Activated naive CD8-positive, alpha-beta T cell treated with anti-CD3 and anti-CD28 coated beads, Interleukin-2, amount 50 U/mL, for 24 hours (primary cell): ENCODE data around the gene ERCC6L.
"Not testable (repeated sequence)": the region's sequence is repeated elsewhere in the genome, so short reads cannot be mapped to it uniquely, and the experiment has no call there.

Experiments used
- ATAC-seq: fragments of 150-1000 bp; cut with Tn5 transposase; one replicate; pipeline ENCODE4 v1.10.0; 2021
- DNase-seq: peaks from one replicate; pipeline ENCODE4 v3.0.0; 2021
- H3K27ac Mint-ChIP-seq: one replicate; pipeline ENCODE4 v1.8.0; 2021; ENCODE audit warnings: mild to moderate bottlenecking, mixed read lengths
- H3K27me3 Mint-ChIP-seq: one replicate; pipeline ENCODE4 v1.8.0; 2021; ENCODE audit warnings: mixed read lengths
- H3K36me3 Mint-ChIP-seq: one replicate; pipeline ENCODE4 v1.8.0; 2021; ENCODE audit warnings: low read depth, mixed read lengths
- H3K4me1 Mint-ChIP-seq: one replicate; pipeline ENCODE4 v1.8.0; 2021; ENCODE audit warnings: mixed read lengths
- H3K4me3 Mint-ChIP-seq: one replicate; pipeline ENCODE4 v1.8.0; 2021; ENCODE audit warnings: mild to moderate bottlenecking, moderate library complexity, mixed read lengths
- H3K9me3 Mint-ChIP-seq: one replicate; pipeline ENCODE4 v1.8.0; 2021; ENCODE audit warnings: mixed read lengths

ERCC6L gene

GRCh38 chrX:72260448-72260847, 21.6 kb upstream of the ERCC6L start:
- H3K27me3 Mint-ChIP-seq: peaks cover 12% of the 10 kb centered on the region
- peaks cover 2% of the 10 kb centered on the region for H3K36me3 Mint-ChIP-seq
- ATAC-seq (no peak), DNase-seq (no peak)
- peaks cover under 1% of the 10 kb centered on the region for H3K4me1 Mint-ChIP-seq
- H3K27ac Mint-ChIP-seq: no peak overlapping the region
- H3K9me3 Mint-ChIP-seq: no peaks in the 10 kb centered on the region
- H3K4me3 Mint-ChIP-seq: no peak overlapping the region

DNA sequence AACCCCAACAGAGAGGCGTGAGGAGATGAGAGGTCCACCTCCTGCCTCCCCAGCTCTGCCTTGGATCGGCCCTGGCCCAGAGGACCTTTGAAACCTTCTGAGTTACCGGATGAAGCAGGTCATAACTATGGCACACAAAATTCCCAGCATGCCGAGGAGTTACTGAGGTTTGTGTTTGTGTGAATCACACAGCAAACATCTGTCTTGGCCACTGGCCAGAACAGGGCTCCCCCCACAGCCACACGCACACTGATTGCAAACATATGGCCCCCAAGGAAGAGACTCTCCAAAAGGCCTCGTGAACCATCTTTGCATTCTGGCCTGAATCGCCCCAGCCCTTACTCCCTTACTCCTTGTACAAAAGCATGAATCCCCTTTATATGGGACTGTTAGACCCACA, 19.3 kb upstream of the ERCC6L start:
- Mint-ChIP-seq H3K9me3 (no peaks in the 10 kb centered on the region), H3K36me3 (no peaks in the 10 kb centered on the region), H3K4me1 (peaks cover 1% of the 10 kb centered on the region), H3K27ac (no peak overlapping the region), H3K4me3 (no peak overlapping the region), H3K27me3 (peaks cover 24% of the 10 kb centered on the region)
- DNase-seq (no peak), ATAC-seq (no peak)

DNA sequence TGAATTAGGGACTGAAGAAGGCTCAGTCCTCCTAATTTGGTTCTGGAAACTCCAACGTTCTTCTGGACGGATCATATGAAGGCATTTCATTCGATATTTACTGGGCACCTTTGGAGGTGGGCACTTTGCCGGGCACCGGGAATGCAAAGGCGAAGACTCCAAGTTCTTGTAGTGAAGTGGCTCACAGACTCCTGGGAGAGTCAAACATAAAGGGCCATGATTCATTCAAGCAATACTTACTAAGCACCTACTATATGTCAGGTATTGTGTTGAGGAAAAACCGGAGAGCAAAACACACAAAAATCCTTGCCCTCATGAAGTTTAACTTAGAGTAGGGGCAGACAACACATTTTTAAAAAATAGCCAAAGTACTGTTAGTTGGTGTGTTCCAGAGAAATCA, 17.0 kb upstream of the ERCC6L start:
- Mint-ChIP-seq H3K27ac (no peak overlapping the region), H3K27me3 (peaks cover 31% of the 10 kb centered on the region), H3K36me3 (no peaks in the 10 kb centered on the region), H3K9me3 (no peaks in the 10 kb centered on the region), H3K4me3 (no peak overlapping the region), H3K4me1 (peaks cover 1% of the 10 kb centered on the region)
- ATAC-seq (no peak), DNase-seq (no peak)

DNA sequence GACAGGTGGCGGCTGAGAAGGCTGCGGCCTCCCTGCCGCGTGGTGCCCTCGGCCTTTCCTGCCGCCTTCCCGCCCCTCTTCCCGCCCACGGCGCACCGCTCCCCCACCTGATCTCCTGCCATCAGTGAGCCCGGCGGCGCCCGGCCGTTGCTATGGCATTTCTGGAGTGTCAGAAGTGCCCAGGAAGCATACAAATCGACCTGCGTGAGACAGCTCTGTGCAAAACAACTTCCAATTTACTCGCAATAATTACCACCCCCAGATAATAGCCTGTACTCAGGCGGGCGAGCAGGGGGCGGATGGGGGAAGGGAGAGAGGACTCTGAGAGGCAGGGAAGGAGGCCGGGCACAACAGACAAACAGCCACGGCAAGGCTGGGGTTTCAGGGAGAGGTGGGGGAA, 16.6 kb upstream of the ERCC6L start:
- peaks cover 31% of the 10 kb centered on the region for H3K27me3 Mint-ChIP-seq
- no peaks in the 10 kb centered on the region for H3K36me3 Mint-ChIP-seq
- DNase-seq (no peak), ATAC-seq (no peak)
- H3K4me3 Mint-ChIP-seq: no peak overlapping the region
- peaks cover 1% of the 10 kb centered on the region for H3K4me1 Mint-ChIP-seq
- no peak overlapping the region for H3K27ac Mint-ChIP-seq
- no peaks in the 10 kb centered on the region for H3K9me3 Mint-ChIP-seq

DNA sequence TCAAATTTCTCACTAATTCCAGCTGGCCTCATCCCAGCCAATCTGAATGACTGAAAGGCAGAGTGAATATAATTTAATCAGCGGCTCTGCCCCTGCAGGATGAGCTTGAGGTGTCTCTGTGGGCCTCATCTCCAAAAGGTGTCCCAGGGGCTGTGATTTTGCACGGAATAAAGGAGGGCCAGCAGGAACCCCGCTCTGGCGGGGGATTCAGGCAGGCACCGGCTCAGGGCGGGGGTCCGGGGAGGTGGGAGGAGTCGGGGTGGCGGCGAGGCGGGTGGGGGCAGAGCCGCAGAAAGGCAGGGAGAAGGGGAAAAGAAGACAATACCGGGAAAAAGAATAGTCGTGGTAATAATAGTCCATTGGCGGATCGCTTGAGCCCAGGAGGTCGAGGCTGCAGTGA, 16.0 kb upstream of the ERCC6L start:
- peaks cover 31% of the 10 kb centered on the region for H3K27me3 Mint-ChIP-seq
- DNase-seq (no peak), ATAC-seq (no peak)
- no peak overlapping the region for H3K4me3 Mint-ChIP-seq
- no peak overlapping the region for H3K27ac Mint-ChIP-seq
- H3K9me3 Mint-ChIP-seq: no peaks in the 10 kb centered on the region
- H3K36me3 Mint-ChIP-seq: no peaks in the 10 kb centered on the region
- peaks cover 1% of the 10 kb centered on the region for H3K4me1 Mint-ChIP-seq

GRCh38 chrX:72253686-72254085, 14.9 kb upstream of the ERCC6L start:
- no peak overlapping the region for H3K27ac Mint-ChIP-seq
- ATAC-seq (no peak), DNase-seq (no peak)
- H3K4me3 Mint-ChIP-seq: no peak overlapping the region
- no peaks in the 10 kb centered on the region for H3K9me3 Mint-ChIP-seq
- peaks cover 1% of the 10 kb centered on the region for H3K4me1 Mint-ChIP-seq
- H3K27me3 Mint-ChIP-seq: peaks cover 31% of the 10 kb centered on the region
- no peaks in the 10 kb centered on the region for H3K36me3 Mint-ChIP-seq

DNA sequence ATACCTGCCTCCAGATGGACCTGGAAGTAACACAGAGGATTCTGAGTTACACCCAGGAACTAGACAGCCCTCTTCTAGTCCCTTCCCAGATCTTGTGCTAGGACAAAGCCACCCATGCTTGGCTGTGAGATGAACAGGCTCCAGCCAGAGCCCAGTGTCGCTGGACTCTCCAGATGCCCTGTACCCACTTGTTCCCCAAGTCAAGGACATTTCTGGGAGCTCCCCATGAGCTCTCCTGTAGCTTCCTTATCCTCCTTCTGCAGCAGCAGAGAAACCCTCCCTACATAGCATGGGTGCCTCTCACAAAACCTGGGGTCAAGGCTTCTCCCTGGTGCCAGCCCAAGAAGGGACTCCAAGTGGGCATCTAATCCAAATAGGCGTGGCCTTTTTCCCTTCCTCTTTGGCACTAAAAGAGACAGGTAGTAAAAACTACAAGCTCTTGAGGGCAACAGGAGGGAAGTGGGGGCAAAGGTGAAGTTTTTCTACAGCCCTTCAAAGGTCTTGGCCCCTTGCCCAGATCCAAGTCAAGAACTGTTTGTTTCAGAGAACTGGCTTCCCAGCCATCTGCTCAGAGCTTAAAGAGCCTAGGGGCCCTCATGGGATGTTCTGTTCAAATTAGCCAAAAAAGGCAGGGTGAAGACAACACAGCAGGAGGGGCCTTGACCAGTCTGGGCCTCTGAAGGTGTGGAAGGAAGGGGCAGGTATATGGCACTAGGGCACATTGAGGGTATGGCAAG, 8.5 kb upstream of the ERCC6L start:
- ATAC-seq (no peak), DNase-seq (no peak)
- peaks cover 5% of the 10 kb centered on the region for H3K4me1 Mint-ChIP-seq
- no peaks in the 10 kb centered on the region for H3K9me3 Mint-ChIP-seq
- no peaks in the 10 kb centered on the region for H3K36me3 Mint-ChIP-seq
- no peak overlapping the region for H3K4me3 Mint-ChIP-seq
- H3K27ac Mint-ChIP-seq: no peak overlapping the region
- peaks cover 3% of the 10 kb centered on the region for H3K27me3 Mint-ChIP-seq

GRCh38 chrX:72245461-72246089, 6.7 kb upstream of the ERCC6L start:
- no peaks in the 10 kb centered on the region for H3K9me3 Mint-ChIP-seq
- peaks cover 5% of the 10 kb centered on the region for H3K4me1 Mint-ChIP-seq
- H3K27ac Mint-ChIP-seq: no peak overlapping the region
- peak; percentile 43 for ATAC-seq
- H3K4me3 Mint-ChIP-seq: no peak overlapping the region
- no peaks in the 10 kb centered on the region for H3K36me3 Mint-ChIP-seq
- no peaks in the 10 kb centered on the region for H3K27me3 Mint-ChIP-seq
- peak; percentile 45 for DNase-seq

DNA sequence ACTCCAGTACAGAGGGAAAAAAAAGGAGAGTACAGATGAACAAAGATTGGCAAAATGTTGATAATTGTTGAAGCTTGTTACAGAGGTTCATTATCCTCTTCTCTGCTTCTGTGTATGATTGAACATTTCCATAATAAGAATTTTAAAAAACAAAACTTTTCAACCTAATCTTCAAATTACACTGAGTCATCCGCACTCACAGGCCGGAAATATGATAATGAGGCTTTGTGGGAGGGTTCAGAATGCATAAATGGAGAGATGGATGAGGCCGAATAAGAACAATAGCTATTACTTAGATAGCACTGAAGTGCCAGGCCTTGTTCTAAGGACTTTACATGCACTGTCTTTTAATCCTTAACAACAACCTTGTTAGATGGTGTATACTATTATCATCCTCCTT, 4.6 kb upstream of the ERCC6L start:
- Mint-ChIP-seq H3K27ac (no peak overlapping the region), H3K4me3 (no peak overlapping the region), H3K36me3 (no peaks in the 10 kb centered on the region), H3K9me3 (no peaks in the 10 kb centered on the region), H3K4me1 (peaks cover 8% of the 10 kb centered on the region), H3K27me3 (no peaks in the 10 kb centered on the region)
- ATAC-seq: no peak
- DNase-seq: no peak

- ATAC-seq (no peak), DNase-seq (no peak)
- H3K27me3 Mint-ChIP-seq: no peaks in the 10 kb centered on the region
- H3K4me3 Mint-ChIP-seq: no peak overlapping the region
- no peak overlapping the region for H3K27ac Mint-ChIP-seq
- no peaks in the 10 kb centered on the region for H3K9me3 Mint-ChIP-seq
- H3K36me3 Mint-ChIP-seq: peaks cover under 1% of the 10 kb centered on the region
- peaks cover 13% of the 10 kb centered on the region for H3K4me1 Mint-ChIP-seq
Measured at GRCh38 chrX:72240976-72241375, 2.1 kb upstream of the ERCC6L start.

- no peaks in the 10 kb centered on the region for H3K9me3 Mint-ChIP-seq
- no peak overlapping the region for H3K27ac Mint-ChIP-seq
- no peaks in the 10 kb centered on the region for H3K27me3 Mint-ChIP-seq
- peaks cover 8% of the 10 kb centered on the region for H3K4me1 Mint-ChIP-seq
- peaks cover 3% of the 10 kb centered on the region for H3K36me3 Mint-ChIP-seq
- peak overlapping the region; percentile 83 for H3K4me3 Mint-ChIP-seq
- no peak for ATAC-seq
- no peak for DNase-seq
Measured at GRCh38 chrX:72238183-72238582, 644 bp downstream of the ERCC6L start.

DNA sequence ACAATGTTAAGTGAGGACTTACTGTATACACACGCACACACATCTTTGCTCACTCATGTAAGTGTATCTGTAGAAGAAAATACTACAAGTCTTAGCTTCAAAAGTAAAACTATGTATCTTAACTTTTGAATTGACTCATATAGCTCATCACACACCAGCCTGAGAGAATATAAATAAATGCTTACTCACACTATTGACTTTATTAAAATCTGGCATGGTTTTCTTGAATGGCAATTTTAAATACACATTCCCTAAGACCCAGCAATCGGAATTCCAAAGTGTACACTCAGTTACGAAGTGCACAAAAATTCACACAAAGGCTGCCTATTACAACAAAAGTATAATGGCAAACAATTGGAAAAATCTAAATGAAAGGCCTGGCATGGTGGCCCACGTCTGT, 2.0 kb downstream of the ERCC6L start:
- peaks cover 3% of the 10 kb centered on the region for H3K36me3 Mint-ChIP-seq
- H3K27ac Mint-ChIP-seq: no peak overlapping the region
- no peaks in the 10 kb centered on the region for H3K27me3 Mint-ChIP-seq
- H3K4me3 Mint-ChIP-seq: no peak overlapping the region
- no peak for DNase-seq
- no peaks in the 10 kb centered on the region for H3K9me3 Mint-ChIP-seq
- H3K4me1 Mint-ChIP-seq: peaks cover 8% of the 10 kb centered on the region
- ATAC-seq: no peak

GRCh38 chrX:72230290-72230689, 8.5 kb downstream of the ERCC6L start:
- no peak overlapping the region for H3K4me3 Mint-ChIP-seq
- DNase-seq (no peak), ATAC-seq (no peak)
- no peaks in the 10 kb centered on the region for H3K27me3 Mint-ChIP-seq
- no peak overlapping the region for H3K27ac Mint-ChIP-seq
- no peaks in the 10 kb centered on the region for H3K4me1 Mint-ChIP-seq
- H3K9me3 Mint-ChIP-seq: no peaks in the 10 kb centered on the region
- H3K36me3 Mint-ChIP-seq: peaks cover 2% of the 10 kb centered on the region

GRCh38 chrX:72220375-72220774, 18.5 kb downstream of the ERCC6L start:
- not testable (repeated sequence) for H3K27me3 Mint-ChIP-seq, H3K4me1 Mint-ChIP-seq, H3K36me3 Mint-ChIP-seq, ATAC-seq, H3K4me3 Mint-ChIP-seq, H3K9me3 Mint-ChIP-seq, DNase-seq, H3K27ac Mint-ChIP-seq

GRCh38 chrX:72216973-72217372, 21.9 kb downstream of the ERCC6L start:
- H3K4me3 Mint-ChIP-seq: no peak overlapping the region
- DNase-seq: no peak
- H3K36me3 Mint-ChIP-seq: no peaks in the 10 kb centered on the region
- no peaks in the 10 kb centered on the region for H3K27me3 Mint-ChIP-seq
- ATAC-seq: no peak
- H3K9me3 Mint-ChIP-seq: no peaks in the 10 kb centered on the region
- H3K4me1 Mint-ChIP-seq: no peaks in the 10 kb centered on the region
- no peak overlapping the region for H3K27ac Mint-ChIP-seq
